ENCODE measurements around the gene EXOC6.

EXOC6 gene

DNA sequence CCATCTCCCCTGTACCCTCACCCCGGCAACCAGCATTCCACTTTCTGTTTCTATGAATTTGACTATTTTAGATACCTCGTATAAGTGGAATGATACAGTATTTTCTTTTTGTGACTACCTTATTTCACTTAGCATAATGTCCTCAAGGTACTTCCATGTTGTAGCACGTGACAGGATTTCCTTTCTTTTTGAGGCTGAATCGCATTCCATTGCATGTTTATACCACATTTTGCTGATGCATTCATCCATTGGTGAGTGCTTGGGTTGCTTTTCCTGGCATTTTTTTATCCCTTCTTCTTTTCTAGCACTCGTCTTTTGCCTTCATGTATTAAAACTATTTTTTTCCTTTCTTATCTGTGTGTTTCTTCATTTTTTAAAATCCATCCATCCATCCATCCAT lies 22.3 kb upstream of the EXOC6 start:
- no peak for DNase-seq (ENCODE audit: insufficient read length, low spot score)
- no peak for FAIRE-seq
- TF ChIP-seq, protein P1, sequence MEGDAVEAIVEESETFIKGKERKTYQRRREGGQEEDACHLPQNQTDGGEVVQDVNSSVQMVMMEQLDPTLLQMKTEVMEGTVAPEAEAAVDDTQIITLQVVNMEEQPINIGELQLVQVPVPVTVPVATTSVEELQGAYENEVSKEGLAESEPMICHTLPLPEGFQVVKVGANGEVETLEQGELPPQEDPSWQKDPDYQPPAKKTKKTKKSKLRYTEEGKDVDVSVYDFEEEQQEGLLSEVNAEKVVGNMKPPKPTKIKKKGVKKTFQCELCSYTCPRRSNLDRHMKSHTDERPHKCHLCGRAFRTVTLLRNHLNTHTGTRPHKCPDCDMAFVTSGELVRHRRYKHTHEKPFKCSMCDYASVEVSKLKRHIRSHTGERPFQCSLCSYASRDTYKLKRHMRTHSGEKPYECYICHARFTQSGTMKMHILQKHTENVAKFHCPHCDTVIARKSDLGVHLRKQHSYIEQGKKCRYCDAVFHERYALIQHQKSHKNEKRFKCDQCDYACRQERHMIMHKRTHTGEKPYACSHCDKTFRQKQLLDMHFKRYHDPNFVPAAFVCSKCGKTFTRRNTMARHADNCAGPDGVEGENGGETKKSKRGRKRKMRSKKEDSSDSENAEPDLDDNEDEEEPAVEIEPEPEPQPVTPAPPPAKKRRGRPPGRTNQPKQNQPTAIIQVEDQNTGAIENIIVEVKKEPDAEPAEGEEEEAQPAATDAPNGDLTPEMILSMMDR (IDR thresholded peaks at IDR 0.05; ENCODE audit: insufficient read depth, missing control alignments) = no peak

DNA sequence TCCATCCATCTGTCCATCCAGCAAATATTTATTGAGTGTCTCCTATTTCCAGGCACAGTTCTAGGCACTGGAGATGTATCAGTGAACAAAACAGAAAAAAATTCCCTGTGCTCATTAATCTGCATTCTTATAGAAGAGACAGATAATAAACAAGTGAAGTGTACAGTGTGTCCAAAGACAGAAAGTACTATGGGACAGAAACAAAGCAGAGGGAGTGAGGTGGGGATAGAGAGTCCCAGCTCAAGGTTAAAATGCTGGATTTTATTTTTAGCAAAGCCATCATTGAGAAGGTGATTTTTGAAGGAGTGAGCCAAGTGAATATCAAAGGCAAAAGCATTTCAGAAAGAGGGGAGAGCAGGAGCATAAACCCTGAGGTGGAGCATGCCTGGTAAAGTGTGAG lies 21.8 kb upstream of the EXOC6 start:
- FAIRE-seq (no peak), DNase-seq (ENCODE audit: insufficient read length, low spot score) (no peak)
- TF ChIP-seq, protein P1 (IDR thresholded peaks at IDR 0.05; ENCODE audit: insufficient read depth, missing control alignments) = no peak

DNA sequence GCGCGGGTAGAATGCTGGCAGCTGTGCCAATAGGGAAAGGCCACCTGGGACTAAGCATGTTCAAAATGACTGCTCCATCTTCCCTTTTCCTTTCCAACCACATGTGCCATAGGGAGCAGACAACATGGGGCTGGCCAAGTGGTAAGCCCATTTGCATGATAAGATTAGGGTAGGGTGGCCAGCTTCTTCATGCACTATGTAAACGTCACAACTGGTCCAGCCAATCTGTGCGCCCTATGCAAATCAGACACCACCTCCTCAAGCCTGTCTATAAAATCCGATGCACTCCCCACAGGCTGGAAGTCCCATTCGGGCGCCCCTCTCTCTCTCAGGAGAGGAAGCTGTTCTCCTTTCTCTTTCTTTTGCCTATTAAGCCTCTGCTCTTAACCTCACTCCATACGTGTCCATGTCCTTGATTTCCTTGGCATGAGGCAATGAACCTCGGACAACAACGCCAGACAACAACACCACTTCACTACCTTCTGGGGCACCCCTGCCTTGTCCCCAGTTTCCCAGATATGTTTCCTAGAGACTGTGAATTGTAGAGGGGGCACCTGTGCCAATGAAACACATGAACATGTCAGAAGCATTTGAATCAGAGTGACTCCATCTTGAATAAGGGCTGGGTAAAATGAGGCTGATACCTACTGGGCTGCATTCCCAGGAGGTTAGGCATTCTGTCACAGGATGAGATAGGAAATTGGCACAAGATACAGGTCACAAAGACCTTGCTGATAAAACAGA lies 19.1 kb upstream of the EXOC6 start:
- TF ChIP-seq, protein P1 (IDR thresholded peaks at IDR 0.05; ENCODE audit: insufficient read depth, missing control alignments) = no peak
- DNase-seq (ENCODE audit: insufficient read length, low spot score) (no peak), FAIRE-seq (no peak)

DNA sequence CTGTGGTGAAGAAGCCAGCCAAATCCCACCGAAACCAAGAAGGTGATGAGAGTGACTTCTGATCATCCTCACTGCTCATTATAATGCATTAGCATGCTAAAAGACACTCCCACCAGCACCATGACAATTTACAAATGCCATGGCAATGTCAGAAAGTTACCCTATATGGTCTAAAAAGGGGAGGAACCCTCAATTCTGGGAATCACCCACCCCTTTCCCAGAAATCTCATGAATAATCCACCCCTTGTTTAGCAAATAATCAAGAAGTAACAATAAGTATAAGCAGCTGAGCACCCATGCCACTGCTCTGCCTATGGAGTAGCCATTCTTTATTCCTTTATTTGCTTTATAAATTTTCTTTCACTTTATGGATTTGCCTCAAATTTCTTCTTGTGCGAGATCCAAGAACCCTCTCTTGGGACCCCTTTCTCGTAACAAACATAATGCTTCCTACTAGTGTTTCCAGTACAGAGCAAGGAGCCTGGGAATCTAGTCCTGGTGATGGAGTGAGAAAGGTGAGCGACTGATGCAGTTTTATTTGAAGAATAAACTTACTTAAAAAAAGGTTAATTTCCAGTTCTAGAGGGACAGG lies 18.4 kb upstream of the EXOC6 start:
- DNase-seq (ENCODE audit: insufficient read length, low spot score) (no peak), FAIRE-seq (no peak)
- TF ChIP-seq, protein P1 (IDR thresholded peaks at IDR 0.05; ENCODE audit: insufficient read depth, missing control alignments) = no peak

DNA sequence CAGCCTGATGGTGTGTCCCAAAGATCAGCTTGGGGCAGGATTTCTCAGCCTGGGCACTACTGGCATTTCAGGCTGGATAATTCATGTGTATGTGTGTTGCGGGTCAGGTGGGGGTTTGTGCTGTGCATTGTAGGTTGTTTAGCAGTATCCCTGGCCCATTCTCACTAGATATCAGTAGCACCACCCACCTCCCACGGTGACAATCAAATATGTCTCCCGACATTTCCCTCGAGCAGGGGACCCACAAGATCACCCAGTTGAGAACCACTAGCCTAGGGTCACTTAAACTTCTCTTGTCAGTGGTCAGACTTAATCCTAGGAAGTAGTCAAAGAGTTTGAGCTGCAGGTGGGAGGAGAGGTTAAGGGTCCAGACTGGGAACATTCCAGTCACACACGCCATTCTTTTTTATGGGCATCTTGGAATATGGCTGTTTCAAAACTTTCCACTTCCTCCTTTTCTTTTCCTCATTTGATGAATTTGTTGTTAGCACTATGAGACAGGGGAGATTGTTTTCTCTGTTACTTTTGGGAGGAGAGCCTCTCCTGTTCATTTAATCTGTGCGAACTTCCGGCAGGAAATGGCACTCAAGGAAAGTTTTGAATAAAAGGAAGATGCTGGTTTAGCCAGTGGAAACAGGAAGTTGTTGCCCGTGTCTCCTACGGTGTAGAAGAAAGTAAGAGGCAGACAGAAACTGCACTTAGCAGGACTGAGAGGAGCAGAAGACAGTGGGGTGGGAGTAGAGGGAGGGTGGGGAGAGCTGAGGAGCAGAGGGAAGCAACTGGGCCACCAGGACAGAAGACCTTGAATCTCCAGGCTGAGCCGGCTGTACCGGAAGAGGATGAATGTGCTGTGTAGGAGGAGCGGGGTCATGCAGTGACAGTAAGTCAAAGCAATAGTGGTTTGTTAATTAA lies 17.6 kb upstream of the EXOC6 start:
- FAIRE-seq (no peak), DNase-seq (ENCODE audit: insufficient read length, low spot score) (no peak)
- TF ChIP-seq, protein P1 (IDR thresholded peaks at IDR 0.05; ENCODE audit: insufficient read depth, missing control alignments) = no peak

DNA sequence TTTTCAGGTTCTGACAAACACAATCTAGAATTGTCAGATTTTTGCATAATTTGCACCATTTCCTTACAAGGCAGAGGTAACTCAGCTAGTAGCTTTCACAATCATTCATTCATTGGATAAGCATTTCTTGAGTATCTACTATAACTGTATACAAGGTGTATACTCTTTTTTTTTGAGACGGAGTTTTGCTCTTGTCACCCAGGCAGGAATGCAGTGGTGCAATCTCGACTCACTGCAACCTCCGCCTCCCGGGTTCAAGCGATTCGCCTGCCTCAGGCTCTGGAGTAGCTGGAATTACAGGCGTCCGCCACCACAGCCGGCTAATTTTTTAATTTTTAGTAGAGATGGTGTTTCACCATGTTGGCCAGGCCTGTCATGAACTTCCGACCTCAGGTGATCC lies 16.2 kb upstream of the EXOC6 start:
- FAIRE-seq = no peak
- TF ChIP-seq, protein P1 (IDR thresholded peaks at IDR 0.05; ENCODE audit: insufficient read depth, missing control alignments) = no peak

More for the DNA sequence above, 16.2 kb upstream of the EXOC6 start:
- DNase-seq (ENCODE audit: insufficient read length, low spot score) = no peak
